NCI-H510A treated with DMSO at 0.1 percent for 48 hours (cell line): ENCODE results near the gene POU2F1.

Experiments used
- DNase-seq: peaks from one replicate; lab custom pipeline; 2025; lab: John Stamatoyannopoulos, UW

Gene POU2F1

DNA sequence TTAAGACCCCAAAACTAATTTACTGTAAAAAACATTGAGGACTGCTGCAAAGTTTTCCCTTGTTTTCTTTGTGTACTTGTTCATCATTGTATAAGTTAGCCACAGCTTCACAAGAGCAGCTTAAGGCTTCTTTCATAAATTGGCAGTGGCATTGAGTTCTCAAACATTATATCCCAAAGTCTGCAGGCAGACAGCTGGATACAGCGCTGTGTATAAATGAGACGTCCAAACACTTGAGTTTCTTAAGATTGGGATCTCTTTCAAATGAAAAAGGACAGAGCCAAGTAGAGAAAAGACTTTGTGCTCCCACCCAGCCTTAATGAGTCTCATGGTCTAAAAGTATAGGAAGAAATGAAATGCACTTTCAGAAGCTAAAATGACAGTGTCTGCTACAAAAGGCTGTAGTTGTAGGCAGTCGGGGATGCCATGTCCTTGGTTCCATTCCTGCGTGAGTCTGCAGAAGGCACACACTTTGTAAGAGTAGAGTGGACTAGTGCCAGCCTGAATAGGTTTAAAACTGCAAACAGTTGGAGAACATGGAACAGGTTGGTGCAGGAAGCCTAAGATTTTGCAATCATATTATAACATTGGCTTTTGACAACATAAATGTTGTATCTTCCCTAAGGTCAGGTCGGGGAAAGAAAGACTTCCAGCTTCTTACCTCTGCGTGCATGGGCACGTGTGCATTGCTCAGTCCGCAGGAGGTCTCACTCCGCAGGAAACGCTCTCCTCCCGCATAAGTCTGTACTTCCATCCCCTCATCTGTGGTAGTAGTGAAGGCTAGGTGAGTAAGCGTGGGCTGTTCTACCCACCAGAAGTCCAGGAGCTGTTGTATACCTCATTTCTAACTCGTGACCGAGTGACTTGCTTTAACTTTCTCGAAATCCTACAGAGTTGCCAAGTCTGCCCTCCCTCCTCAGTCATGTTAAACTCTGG lies 203.3 kb downstream of the POU2F1 start:
- DNase-seq: no peak

DNA sequence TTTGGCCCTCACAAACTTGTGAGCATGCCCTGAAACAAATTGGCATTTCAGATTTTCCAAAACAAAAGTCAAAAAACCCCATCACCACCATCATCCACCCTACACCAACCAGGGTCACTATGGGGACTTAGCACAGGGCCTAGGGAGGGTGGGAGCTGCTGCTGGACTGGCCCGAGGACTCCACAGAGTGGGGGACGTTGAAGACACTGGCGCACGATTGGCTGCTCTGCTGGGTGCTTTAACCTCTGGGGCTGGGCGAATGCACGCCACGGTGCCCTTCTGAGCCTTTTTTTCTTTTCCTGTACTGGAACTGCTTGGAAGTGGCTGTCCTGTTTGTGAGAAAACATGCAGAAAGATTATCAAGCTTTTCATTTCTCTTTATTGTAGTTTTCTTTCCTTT lies 204.8 kb downstream of the POU2F1 start:
- DNase-seq: no peak

DNA sequence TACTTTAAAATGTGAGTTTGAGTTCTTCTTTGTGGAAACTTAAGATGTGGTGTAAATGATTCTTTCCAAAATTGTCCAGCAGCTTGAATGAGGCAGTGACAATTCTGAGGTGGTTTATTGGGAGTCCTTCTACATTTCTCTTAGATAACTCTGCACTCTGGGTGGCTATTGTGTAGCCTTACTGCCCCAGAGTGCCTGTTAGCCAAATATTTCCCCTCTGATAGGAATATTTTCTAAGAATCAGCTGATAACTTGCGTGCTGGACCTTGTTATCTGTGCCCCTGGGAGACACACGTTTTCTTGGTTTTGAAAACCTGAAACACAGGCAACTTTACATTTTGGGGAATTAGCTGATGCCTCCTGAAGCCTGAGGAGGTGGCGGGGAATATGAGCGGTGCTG lies 206.0 kb downstream of the POU2F1 start:
- no peak for DNase-seq

DNA sequence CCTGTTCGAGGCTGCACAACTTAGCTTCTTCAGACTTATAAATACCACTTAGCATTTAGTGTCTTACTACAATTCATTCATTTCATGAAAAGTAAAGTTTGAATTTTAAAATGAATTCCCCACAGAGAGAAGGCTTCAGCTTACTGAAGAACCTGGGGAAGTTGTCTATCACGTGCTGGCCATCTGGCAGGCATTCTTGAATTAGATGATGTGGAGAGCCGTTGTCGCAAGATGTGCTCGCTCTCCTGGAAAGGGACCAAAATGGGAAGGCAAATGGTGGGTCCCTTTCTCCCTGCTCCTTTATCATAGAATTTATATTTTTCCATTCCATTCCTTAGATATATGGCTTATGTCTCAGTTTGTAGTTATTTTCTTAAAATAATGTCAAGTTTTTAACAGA lies 207.2 kb downstream of the POU2F1 start:
- DNase-seq: no peak

DNA sequence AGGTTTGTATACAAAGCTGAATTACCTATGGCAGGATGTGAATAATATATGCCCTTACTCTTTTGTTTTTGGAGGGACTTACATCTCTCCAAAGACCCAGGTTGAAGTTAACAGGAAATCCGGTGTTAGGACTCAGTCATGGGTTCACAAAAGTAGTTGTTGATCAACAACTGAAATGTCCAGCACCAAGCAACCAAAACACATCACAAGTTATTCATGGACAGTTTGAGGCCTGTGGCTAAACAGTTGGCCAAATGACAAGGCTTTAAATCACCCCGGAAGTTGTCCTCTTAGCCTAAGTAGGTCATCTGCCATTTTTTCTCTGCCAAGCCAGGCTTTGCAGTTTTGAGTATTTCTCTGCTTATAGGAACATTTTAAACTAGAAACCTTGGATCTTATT lies 207.7 kb downstream of the POU2F1 start:
- DNase-seq: no peak

DNA sequence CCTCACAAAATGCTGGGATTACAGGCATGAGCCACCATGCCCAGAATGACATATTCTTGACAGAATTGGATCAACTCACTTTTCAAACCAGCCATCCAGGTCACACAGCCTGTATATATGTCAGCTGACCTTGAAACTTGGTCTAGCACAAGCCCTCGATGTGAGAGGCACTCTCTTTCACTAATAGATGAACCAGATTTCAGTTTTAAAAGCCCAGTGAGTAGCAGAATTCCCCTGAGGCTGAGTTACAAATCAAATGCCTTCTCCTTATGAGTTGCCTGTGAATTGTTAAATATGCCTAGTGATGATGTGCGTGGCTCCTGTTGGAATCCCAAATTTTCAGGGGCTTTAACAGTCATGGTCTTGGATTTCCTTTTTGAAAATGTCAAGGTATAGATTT lies 208.9 kb downstream of the POU2F1 start:
- DNase-seq: no peak

DNA sequence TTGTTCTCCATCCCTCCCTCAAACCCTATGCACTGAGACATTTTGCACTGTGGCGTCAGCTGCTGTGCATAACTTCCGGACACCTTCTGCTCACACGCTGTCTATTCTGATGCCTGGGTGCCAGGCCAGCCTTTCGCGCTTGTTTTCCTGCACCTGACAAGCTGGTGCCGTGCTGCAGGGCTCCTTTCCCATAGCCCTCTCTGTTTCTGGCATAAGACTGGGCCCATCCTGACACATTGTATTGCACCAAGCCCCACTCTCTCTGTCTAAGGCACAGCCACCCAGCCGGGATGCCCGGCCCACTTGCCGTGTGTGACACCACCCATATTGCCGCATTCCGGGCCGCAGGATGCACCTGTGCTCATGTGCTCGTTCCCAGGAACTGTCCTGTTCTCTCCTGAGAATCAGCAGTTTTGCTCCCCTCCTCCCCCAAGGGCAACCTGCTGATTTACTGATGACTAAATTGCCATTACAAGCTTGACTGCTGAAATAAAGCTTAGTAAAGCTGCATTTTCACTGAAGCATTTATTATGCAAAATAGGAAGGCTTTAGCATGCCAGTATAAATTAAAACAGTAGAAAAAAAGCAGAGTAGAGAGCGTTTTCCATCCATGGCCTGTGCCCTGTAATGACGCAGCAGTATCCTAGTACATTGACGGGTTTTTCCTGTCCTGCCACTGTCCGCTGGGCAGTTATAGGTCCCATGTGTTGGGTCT lies 209.6 kb downstream of the POU2F1 start:
- DNase-seq: no peak

DNA sequence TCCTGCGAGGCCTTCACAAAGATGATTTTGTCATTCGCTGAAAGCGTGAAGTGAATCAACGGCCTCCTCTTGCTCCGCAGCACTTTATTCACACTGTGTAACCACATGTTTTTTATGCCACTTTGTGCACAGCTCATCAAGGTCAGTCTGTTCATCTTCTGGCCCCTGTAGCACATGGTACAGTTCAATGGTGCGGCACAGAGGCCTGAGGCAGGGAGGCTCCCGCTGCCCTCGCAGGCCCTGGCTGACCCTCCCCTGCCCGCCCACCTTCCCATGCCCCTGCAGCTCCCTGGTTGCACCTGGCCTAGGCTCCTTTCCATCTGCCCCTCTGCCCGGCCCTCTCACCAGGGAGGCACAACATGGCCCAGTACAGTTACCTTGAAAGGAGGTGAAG lies 210.2 kb downstream of the POU2F1 start:
- DNase-seq: no peak

DNA sequence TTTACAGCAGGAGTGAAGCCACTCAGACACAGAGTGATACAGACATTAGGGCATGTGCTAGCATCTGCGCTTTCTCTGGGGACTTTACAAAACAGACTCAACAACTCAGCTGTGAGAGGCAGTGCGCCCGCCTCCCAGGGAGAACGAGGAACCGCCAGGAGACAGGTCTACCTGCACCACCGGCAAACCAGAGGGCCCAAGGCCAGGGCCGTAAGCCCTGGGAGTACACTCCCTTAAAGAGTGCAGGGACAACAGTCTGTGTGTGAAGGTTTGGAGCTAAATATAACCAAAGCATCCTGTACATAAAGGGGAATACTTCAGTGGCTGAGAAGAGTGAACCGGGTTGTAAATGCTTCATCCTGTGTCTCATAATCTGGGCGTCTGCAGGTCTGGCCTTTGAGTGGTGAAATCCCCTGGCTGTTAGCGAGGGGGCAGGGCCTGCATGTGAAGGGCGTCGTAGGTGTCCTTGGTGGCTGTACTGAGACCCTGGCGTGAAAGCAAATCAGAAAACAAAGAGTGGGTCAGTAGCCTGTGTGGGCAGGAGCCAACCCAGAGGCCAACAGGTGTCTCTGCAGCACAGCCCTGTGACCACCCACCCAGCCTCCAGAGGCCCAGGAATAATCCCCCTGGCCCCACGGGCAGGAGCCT lies 210.7 kb downstream of the POU2F1 start:
- DNase-seq: no peak

DNA sequence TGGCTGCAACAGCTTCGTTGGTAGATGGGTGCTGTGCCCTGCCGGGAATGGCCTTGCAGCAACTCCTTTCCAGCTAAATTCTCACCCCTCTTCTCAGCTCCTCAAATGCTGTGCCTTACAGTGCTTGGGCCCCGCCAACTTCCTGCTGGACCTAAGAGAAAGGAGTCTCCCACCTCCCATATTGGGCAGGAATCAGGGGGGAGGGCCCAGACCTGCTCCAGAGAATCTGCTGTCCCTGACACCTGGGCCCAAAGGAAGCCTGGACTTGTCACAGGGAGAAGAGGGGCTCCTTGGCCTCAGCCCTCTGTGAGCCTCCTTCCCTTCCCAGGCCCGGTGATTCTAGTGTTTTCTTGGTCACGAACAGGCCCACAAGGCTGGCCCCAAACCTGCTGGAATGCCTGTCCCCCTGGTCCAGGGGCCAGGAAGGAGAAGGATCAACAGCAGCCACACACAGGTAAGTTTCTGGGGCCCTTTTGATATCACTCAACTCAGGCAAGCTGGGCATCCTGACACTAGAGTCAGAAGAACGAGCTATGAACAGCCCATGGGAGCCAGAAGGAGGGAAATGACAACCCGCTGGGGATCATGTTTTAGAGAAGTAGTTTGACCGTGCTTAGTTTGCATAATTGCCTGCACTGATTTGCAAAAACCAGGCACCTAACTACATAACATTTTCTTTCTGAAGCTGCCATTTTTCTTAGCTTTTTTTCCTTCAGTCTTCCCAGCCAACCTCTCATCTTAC lies 211.4 kb downstream of the POU2F1 start:
- no peak for DNase-seq

DNA sequence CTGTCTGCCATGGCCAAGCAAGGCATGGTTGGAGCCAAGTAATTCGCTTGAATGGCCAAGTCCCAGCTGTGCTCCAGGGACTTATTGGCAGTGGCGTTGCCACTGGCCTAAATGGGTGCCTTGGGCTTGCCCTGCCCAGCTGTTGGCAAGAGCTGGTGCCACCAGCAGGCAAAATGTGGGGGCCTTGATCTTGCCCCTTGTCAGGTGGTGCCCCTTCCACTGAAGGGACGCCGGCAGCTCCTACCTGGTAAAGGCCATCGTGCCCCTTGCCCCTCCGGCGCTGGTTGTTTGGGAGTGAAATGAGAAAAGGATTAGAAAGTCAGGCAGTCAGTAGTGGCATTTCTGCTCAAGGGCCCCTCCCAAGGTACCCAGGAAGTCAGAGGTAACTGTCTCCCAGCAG lies 212.1 kb downstream of the POU2F1 start:
- DNase-seq: no peak

DNA sequence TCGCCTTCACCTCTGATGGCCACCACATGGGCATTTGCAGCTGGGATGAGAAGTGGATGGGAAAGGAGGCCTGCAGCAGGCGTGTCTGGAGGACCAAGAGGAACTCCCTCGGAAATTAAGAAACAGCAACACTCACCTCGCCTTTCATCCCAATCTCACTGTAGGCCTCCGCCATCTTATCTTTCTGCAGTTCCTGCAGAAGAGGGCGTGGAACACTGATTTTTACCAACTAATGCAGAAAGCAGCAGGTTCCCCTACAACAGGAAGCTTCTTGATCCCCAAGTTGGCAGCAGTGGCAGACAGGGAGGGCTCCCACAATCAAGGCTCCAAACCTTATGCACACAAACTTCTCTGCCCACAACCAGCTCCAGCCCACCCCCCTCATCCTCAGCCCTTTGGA lies 213.2 kb downstream of the POU2F1 start:
- no peak for DNase-seq

DNA sequence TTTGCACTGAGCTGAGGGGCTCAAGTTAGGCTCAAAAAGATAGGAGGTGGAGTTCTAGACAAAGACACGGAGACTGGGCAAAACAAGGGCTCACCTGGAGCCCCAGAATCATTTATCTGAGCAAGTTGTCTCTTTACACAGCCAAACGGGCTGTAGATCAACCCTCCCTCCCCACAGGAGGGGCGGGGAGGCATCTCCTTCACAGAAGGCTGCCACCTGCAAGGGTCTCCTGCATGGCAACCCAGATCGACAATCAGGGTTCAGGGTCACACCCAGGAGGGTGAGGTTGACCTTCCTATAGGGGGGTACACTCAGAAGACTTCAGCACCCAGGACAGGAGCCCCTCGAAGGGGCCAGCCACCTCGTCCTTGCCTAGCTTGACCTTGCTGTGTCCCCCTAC lies 213.6 kb downstream of the POU2F1 start:
- DNase-seq: no peak

DNA sequence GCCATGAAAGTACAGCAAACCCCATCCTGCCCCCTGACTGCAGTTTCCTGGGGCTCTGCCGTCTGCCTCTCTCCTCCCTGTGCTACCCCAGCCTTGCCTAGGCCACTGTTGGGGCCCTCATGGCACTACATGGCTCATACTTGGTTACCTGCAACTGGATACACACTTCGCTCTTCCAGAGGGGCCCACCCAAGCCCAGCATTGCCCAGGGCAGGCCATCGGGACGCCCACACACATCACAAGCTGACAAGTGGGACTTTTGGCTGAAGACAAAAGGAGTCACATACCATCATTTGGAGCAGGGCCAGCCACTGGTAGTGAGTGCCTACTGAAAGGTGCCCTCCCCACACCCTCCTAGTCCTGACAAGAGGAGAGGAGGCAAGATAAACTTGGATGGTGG lies 214.8 kb downstream of the POU2F1 start:
- DNase-seq: no peak

DNA sequence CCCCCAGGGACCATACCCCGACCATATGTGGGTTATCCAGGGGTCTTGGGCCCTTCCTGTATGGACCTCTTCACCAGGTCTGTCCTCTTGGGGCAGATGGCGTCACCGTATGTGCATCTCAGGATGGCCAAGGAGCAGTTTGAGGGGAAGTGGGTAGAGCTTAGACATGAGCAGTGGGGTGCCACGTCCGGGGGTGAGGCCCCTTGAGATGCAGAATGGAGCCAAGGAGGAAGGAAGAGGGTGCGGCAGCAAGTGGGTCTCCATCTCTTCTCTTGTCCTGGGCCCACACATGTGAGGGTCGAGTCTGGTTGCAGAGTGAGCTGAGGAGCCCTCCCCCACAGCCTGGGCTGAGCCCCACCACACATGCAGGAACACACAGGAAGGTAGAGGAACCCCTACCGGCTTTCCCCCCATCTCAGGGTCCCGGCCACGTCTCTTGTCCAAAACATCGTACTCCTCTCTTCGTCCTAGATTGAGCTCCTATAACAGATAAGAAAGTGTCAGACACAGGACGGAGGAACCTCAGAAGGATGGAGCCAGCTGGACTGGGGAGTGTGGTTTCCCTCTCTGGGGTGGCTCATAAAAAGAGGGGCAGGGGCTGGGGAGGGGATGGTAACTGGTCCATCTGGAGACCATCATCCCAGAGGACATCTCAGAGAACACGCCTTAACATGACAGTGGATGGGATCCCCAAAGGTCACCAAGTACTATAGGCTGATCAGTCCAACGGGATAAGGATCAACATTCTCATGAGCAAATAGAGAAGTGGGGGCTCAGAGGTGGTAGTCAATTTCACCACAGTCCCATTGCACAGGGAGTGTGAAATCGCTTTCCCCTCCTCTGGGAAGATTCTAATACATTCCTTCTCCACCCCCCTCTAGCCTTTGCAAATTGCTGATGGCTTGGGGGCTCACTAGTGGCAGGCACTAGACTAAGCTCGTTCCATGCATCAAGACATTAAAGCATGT lies 217.8 kb downstream of the POU2F1 start:
- DNase-seq: no peak

DNA sequence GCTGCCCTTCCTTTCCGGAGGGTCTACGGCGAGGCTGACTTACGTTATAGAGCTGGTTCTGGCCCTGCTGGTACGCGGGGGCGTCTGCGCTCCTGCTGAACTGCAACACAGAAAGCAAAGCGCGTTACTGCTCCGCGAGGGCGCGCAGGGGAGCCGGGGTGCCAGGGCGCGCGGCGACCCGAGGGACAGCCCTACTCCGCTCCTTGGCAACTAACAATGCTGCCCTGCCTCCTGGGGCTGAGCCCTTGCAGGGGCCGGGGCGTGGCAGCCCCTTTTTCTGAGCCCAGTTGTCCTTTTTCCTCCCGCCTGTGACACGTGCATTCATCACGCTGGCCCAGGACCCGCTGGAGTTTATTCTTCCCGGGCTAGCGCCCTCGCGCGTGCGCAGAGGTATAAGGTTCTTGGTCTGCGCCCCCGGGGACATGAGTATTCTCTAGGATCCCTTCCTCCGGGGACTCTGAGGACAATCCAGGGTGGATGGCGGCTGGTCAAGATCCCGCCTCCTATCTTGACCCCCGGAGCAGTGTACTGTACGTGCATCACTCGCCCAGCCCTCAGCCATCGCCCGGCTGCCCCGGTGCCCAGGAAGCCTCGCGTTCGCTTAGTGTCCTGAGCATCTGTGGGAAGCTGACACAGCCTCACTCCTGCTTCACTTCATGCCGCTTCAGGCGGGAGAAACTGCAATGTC lies 218.8 kb downstream of the POU2F1 start:
- DNase-seq: peak; percentile 47

DNA sequence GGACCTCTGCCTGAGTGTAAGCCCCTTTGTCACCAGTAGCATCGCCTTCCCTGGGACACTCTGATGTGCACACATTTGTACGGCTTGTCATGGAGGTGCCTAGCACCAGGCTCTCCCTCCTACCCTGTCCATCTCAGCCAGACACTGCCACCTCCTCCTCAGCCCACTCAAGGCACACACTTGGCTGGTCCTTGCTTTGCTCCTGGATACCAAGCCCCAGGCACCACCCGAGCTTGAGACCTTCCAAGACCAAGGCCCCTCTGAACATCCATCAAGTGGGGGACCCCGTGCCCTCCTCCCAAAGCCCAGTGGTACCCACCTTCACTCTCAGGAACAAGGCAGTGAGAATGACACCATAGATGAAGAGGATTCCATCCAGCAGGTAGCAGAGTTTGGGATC lies 219.7 kb downstream of the POU2F1 start:
- no peak for DNase-seq

DNA sequence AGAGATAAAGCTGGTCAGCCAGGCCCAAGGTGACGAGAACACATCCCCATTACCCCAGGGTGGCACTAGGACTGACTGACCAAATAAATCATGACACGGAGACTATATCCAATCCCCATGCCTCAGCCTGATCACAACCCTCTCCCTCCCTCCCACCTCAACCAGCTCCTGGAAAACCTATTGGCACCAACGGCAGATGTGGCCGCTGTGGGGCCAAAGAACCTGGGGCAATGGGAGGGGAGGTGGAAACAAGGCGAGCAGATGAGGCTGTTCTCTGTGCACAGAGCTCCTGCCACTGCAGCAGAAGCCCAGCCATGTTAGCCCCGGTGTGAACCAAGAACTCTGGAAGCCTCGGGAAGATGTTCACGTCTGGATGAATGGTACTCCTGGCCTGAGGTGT lies 220.1 kb downstream of the POU2F1 start:
- DNase-seq: no peak

DNA sequence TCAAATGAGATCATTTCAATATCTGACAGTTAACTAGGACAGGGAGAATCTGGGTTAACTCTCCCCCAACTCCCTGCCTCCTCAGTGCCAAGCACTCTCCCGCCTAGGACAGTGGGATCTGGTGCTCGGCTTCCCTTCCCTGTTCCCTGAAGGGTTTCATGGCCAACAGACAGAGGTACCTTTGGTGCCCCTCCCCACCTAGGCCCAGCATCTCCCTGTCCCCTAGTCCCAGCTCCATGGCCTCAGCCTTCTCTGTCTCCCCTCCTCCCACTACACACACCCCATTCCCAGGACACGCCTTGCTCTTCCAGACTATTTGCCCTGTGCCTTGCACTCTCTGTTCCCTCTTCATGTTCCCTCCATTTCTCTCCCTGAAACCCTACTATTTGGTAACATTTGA lies 220.5 kb downstream of the POU2F1 start:
- DNase-seq: no peak

DNA sequence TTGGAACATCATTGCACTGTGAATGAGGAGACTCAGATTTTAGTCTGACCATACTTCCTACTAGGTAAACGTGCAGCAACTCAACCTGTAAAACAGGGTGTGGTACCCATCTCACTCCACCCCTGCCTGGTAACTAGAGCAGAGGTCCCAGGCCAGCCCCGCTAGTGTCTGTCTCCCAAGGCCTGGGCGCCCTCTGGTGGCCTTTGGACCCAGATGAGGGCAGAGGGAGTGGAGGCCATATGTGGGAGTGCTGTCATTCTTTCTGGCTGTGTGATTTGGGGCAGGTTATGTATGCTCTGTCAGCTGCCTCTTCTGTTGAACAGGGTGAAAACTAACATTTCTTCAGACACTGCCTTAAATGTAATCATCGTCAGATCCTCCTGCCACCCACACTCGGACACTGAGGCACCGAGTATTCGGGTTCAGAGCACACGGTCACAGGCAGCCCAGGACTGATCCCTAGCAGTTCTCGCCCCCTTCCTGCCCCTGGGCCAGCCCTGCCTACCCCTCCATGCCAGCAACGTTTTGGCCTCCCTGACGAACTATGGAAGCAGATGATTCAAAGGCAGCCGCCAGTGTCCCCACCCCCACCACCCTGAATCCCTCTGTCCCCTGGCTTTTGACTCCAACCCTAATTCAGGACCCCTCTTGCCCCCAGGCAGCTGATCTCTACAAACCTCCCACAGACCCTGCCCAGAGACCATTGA lies 221.6 kb downstream of the POU2F1 start:
- DNase-seq: peak; percentile 53
